ENCODE data around the gene NFKBIE. TPM values are rescaled to one million over a fixed set of nuclear protein-coding genes. Genes with fewer than 3 reads are reported as not detected.

Gene NFKBIE
- total and polyA plus RNA-seq, 9 of the 15 experiments (the other 6 are each of a cell fraction or from before 2014, with no cell fraction given) = 2.1 to 16.4 (median 11.7) TPM

GRCh38 chr6:44247338-44248302 lies 17.7 kb downstream of the NFKBIE start (continued):
- TF ChIP-seq ZBTB40 (IDR thresholded peaks at IDR 0.05) (peak; percentile 59; the same call in 1 of the 2 replicates), ZBTB40 (CRISPR knock-in tag; IDR thresholded peaks at IDR 0.05) (peak; percentile 8; the same call in 1 of the 2 replicates), ZNF277 (CRISPR knock-in tag; IDR thresholded peaks at IDR 0.05; ENCODE audit: borderline replicate concordance) (no peak), E4F1 (CRISPR knock-in tag; IDR thresholded peaks at IDR 0.05; ENCODE audit: borderline replicate concordance) (no peak), ZNF639 (CRISPR knock-in tag; conservative IDR thresholded peaks at IDR 0.05 in 1 of 2, IDR thresholded peaks at IDR 0.05 in 1 of 2) (no peak), EWSR1 (IDR thresholded peaks at IDR 0.05; ENCODE audit: borderline replicate concordance, low read depth, partially characterized antibody) (no peak), DNMT1 (IDR thresholded peaks at IDR 0.05) (no peak), ZFP36 (IDR thresholded peaks at IDR 0.05; ENCODE audit: low read depth, low read length, partially characterized antibody) (no peak), SNRNP70 (optimal IDR thresholded peaks at IDR 0.05; ENCODE audit: low read depth, low read length) (peak; percentile 22), FOXA1 (IDR thresholded peaks at IDR 0.05; ENCODE audit: borderline replicate concordance) (no peak), ZNF133 (CRISPR knock-in tag; IDR thresholded peaks at IDR 0.05) (no peak)
